CD4-positive, alpha-beta T cell treated with Interleukin-17A for 4 hours (primary cell): ENCODE results near the gene PAX8.
"Not testable (repeated sequence)": the region's sequence is repeated elsewhere in the genome, so short reads cannot be mapped to it uniquely, and the experiment has no call there.

Source experiments
- DNase-seq: peaks from one replicate; pipeline ENCODE4 v3.0.0-alpha.2; 2020; ENCODE audit warnings: mixed read lengths

The PAX8 gene

DNA sequence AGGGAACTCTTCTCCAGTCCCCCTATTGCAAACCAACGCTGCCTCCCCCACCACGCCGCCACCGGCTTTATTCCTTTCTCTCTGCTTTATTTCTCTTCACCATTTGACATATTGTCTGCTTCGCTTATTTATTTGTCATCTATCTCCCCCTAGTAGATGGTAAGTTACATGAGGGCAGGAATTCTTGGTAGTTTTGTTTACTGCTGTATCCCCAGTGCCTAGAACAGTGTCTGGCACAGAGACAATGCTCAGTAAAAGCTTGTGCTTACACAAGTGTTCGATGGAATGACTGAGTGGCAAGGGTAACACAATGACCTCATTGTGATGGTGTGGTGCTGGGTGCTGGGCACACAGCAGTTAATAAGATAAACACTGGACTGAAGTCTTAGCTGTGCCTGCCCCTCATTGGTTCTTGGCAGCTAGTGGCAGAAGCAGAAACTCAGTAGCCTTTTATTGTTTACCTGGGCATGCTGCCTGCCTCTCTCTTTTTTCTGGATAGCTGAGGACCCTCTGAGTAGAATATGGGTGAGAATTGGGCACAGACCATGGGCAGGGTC, 9.5 kb upstream of the PAX8 start:
- DNase-seq = not testable (repeated sequence)

DNA sequence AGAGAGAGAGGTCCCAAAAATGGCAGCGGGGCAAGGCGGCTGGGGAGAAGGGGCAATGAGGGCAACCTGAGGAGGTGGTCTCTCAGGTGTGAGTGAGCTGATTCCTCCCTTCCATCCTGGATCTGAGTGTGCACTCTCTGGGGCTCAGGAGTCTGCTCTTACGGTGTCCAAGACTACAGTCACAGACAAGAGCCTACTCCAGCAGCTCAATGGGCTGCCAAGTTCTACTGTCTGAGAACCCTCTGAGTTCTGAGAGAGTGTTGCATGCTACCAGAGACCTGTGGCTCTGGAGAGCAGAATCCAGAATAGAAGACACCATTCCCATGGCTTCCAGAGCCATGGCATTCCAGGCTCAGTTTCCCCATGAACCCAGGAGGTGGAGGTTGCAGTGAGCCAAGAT, 7.1 kb upstream of the PAX8 start:
- DNase-seq = no peak

DNA sequence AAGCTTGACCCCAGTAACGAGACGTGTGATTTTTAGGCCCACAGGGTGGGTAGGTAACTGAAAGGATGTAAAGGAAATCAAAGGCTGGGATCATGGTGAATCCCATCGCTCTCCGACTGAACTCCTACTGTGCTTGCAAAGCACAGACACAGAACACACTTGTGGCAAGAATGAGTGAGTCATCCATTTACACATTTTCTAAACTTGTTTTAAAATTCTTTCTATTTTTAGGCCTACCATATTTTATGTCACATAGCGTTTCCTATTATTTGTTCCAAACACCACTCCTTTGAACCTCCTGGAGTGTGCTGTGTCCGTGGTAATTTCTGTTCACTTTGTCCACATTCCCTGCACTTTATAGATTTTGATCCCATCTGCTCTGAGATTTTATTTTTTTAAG, 6.3 kb upstream of the PAX8 start:
- DNase-seq = not testable (repeated sequence)

DNA sequence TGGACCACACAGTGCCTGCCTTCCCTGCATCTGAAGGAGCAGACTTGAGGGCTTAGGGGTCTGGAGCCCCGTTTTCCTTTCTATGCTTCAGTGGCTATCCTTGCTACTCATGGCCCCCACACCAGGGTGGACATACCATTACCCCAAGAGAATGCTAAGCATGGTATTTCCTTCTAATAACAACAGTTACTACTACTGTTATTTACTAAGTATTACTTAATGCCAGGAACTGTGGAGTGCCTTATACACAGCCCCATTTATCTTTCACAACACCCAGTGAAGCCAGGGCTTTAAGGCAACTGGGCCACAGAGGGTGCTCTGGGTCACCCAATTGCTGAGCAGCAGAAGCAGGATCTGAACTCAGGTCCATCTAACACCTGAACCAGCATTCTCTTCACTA, 5.8 kb upstream of the PAX8 start:
- DNase-seq = no peak

DNA sequence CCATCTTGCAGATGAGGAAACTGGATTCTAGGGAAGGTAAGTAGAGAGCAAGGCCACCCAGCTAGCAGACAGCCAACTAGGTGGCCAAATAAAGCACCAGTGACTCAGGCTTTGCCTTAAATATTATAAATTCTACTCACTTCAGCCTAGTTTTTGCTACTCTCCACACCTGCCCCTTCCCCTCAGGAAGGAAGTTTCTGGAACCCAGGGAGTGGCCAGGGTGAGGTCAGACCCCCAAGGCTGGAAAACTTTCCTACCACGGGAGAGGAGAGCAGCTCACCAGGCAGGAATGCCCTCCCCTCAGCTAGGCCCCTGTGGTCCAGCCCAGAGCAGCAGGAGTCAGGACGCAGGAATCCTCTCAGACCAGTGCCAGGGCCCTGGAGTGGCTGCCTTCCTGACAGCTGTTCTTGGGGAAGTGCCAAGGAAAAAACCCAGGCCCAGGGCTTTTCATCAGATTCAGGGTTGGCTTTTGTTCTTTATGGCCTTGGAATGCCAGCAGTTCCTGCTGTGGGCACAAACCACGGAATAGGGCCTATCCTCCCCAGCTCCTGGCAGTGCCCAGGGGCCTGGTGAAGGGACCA, 5.1 kb upstream of the PAX8 start:
- DNase-seq = no peak

DNA sequence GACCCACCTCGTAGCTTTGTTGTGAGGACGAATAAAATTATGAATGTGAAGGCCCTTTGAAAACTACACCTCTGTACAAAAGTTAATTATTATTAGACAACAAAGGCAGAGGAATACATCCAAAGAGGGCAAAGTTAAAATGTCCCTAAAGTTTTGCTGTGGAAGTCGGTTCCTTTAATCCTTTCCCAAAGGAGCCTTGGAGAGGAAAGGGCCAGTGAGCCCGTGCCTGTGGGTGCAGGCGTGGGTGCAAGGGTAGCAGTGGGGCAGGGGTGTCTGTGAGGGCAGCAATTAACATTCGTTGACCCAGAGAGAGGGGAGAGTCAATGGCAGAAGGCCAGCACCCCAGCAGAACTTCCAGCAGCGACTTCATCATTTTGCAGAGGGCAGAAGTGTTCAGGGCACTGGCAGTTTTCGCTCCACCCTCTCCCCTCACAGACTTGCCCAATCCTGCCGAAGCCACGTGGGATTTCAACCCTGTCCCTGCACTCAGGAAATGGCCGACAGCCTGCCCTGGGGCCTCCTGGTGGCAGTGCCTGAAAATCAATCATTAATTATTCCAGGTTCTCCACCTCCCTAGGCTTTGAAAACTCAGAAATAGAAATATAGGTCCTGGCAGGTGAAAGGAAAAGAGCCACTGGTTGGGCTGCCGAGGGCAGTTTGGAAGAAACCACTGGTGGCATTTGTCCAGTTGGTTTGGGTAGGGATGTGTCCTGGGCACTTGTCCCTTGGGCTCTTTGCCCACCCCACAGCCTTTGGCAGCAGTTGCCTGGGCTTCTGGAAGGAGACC, 4.2 kb upstream of the PAX8 start:
- no peak for DNase-seq

DNA sequence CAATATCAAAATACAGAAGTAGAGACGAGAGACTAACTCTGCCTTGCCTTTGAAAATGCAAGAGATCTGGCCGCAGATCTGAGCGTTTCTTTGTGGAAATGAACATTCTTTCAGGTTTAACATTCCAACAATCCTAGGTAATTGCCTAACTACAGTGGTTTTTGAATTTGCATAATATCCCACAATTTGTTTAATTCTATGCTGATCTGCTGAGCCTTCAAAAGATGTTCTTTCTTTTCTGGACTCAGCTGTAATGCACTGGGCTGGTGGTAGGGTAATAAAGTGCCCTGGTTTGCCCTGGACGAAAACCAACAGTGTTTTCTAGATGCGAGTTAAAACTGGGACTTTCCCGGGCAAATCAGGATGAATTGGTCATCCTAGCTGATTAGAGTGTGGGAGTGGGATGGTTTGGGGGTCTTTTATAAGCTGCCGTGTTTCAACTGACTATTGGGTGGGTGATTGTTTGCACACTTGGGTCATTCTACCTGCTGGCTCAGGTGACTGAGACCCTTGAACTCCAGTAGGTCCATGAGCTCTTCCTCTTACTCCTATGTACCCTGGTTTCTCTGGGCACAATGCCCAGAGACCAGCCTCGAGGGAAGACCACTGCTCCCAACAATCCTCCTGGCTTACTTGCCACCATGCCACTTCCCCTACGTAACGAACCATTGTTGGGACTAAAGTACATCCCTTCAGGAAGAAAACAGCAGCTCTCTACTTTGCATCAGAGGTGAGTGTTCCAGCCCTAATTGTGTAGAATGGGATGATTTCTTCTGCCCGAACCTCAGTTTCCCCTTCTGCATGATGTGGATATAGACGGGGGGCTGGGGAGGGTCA, 3.4 kb upstream of the PAX8 start:
- DNase-seq = no peak

DNA sequence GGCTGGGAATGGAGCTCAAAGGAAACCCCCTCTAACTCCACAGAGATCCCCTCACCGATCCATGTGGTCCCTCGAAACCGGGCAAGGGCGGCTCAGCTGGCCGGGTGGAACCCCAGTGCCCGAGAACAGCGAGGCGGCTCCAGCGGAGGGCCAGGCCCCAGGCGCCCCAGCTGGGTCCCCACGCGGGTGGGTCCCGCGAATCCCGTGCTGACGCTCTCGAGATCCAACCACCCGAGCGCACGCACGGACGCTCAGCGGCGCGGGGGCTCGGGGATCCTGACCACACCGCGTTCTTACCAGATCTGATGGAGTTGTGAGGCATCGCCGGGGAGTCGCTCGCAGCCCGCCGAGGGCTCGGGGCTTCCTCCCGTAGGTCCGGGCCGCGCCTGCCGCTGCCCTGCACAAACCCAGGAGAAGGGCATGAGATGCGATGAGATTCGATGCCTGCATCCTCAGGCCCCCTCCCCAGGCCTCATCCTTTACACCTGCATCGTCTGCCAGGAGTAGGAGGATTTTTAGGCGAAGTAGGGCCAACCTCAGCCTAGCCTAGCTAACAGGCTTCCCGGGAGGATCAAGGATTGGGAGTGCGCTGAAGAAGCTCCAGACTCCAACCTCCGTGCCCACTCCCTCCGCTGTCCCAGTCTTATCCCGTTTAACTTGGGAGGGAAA, 514 bp downstream of the PAX8 start:
- DNase-seq = no peak

DNA sequence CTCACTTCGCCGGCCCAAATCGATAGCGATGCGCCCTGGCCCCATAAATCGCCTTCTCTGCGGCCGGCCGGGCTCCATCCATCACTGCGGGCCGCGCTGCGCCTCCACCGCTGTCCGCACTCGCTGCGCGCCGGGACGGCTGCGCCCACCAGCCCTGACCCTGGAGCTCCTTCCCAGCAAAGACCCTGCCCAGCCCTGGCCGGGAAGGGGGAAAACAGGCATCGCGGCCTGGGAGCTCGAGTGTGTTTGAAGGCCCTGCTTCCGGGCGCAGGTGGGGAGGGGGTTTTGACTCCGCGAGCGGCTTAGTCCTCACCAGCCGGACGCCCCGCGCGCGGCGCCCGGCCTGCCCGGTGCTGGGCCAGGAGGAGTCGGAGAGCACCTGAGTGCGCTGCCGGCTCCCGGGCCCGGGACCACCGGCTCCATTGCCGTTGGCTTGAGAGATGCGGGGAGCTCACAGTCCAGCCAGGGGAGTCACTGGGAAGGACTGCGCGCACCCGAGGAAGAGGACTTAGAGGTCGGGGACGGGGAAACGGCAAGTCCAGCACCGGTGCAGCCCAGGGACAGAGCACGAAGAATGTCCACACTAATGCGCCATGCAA, 1.1 kb downstream of the PAX8 start:
- no peak for DNase-seq

DNA sequence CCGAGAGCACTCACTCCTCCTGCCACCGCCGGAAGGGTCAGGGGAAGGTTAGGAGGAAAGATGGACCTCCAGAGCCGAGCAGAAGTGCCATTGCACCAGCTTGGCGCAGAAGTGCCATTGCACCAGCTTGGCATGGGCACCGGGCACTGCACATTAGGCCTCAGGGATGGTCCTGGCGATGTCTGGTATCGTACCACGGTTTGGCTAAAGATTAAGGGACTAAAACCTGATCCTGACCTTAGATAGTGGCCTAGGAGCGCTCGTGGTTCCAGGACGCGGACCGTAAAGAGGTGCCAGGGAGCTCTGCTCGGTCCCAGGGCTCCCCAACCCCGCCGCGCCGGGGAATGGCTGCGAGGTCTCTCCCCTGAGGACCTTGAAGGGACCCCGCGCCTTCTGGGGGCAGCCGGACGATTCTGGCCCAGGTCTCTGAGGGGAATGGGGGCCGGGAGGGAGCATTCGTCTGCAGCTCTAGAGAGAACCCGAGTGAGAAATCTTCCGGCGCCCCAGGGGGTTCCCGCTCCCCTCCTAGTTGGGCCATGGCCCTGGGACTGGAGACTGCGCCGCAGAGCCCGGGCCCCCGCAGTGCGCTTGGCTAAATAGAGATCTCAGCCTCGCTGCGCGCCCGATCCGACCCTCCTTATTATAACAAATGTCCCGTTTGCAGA, 1.8 kb downstream of the PAX8 start:
- DNase-seq = no peak

DNA sequence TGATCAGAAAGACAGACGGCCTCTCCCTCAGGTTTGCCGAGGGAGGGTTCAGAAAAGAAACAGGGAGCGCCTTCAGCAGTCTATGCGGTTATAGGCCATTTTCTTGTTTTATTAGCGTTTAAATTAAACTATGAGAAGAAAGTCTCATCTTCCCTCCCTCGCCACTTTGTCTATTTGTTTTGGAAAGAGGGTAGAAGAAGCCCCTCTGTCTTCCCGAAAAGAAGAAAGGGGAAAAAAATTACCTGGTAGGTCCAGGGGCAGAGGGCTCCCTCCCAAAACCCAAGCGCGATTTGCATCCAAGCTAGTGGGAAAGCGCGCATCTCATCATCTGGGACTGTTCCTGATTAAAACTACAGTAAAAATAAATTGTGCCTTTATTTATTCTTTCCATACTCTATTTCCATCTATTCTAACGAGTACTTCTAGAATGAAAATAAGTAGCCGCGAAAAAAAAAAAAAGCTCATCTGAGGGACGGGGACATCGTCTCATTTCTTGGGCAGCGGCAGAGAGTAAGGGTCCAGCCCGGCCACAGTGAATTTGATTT, 2.4 kb downstream of the PAX8 start:
- no peak for DNase-seq

DNA sequence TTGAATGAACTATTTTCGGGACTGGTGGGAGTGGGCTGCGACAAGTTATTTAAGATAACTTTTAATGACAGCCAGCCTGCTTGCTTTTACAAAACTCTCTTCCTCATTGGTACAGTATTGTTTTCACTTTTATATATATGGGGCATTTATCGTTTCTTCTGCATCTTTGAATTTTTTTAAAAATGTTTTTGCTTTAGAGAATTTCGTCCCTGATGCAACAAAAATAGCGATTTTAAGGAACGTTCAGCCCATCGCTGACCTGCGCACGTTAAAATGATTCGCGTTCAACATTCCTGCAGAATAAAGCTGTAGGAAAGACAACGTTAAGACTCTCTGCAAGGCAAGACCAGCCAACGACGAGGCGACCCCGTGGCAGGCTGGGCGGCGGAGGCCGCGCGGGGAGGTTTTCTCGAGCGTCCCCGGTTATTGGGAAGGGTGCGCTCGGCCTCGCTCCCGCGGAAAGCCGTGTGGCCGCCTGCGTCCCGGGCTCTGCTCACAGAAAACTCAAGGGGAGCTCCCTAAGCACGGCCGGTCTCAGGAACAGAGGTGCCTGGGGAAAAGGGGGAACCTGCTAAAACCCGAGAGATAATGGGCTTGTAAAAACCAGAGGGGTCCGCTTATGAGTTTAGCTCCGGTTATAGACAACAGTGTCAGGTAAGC, 3.0 kb downstream of the PAX8 start:
- no peak for DNase-seq

DNA sequence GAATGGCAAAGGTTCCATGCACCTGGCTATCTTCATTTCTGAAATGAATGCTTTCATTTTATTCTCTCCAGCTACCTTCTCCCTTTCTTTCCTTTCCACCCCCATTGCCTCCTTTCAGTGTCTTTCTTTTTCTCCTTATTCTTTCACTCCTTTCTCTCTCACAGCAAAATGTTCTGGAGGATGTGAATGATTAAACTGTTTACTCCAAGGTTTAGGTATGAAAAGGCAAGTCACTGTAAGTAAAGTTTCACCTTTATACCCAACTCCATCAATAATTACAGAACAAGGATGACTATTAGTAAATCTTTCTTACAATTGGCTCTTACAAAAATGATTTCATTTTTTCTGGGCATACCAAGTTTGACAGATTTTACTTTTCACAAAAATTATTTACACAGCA, 4.3 kb downstream of the PAX8 start:
- DNase-seq = no peak

DNA sequence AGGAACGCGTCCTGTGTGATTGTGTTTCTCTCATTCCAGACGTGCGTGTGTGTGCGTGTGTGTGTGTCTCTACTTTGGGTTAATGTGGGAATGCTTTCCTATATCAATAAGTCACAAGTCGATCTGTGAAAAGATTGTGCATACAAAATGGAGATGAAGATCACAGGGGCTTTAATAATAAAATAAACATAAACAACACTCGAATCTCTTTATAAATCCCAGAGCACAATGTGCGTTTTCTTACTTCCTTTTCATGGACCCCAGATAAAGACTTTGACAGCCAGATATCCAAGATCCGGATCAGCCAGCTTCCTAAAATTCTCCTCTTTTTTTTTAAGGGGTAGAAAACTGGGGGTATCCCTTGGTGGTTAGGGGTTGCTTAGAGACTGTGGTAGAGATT, 4.7 kb downstream of the PAX8 start:
- DNase-seq = no peak

DNA sequence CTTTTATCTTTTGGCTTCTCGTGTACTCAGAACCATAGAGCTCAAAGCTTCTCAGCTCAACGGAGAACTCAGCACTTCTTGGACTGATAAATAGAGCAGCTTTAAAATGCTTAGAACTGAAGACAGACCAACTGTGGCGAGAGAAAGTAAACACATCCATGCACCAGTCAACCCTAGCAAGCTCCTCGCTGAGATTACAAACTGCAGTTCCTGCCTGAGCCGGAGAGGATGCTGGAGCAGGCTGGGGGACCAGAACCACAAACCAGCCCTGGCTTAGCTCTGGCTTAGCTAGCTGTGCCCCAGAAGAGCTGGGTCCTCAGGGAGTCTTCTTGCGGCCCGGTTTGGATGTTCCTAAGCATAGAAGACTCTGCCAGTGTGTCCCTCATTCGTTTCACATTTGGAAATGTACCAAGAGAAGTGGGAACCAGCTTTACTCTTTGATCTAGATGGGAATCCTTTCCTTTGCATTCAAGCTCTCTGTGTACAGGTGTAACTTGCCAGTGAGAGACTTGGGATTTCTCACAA, 5.6 kb downstream of the PAX8 start:
- DNase-seq = peak; percentile 42

DNA sequence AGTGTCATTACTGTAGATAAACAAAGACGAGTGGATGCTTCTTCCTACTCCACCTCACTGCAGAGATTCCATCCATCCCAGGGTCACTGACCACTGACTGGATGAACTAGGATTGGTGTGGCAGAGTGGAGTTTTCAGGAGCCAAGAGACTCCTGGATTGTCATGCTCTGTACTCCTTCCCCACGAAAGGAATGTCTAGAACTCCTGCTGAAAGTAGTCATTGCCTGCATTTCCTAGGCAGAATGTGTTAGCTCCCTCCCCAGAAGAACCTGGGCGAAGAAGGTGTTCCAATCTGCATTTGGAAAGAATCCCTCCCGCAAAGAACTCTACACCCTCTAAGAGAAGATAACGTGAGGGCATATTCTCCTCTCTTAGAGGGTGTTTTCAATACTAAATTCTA, 6.2 kb downstream of the PAX8 start:
- DNase-seq = no peak

DNA sequence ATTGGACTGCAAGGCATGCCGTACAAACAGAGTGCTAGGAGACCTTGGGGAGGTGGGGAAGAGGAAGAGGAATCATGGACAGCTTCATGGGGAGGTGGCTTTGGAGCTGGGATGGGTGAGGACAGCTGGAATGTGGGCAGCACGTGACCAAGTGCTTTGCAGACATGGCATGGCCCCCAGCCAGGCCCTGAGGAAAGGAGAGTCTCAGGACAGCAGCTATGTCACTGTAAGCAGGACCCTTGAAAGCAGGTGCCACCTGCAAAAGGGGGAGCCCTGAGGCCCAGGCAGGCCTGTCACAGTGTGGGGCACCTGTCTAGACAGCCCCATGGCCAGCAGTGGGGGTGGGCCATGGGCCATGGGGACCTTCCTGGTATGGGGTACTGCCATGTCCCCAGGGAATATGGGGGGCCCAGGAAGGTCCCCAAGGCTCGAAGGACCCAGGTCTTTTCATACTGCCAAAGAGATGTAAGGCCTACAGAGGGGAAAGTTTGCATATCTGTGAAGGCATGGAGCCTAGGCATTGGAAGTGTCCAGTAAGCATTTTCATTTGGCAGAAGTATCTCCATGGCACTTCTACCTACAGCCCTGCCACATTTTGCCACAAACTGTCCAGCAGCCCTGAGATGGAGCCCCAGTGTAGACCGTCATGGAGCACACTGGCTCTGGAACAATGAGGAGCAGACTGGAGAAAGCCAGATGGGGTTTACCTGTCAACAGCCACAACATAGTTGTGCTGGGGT, 9.9 kb downstream of the PAX8 start:
- no peak for DNase-seq

DNA sequence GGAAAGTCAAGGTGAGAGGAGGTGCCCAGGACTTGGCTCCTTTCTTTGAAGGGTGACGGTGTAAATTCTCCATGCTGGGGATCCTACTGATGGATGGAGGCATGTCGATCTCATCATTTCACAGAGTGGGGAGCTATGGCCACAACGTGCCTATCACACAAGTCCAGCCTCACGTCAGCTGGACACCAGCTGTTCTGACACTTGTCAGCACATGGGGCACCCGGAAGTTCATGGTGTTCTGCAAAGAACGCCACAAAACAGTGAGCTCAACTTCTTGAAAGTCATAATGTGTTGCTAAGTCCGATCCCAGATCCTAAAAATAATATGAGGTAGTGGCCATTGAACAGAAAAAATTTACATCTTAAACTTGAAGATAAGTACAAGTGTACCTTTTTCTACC, 12.3 kb downstream of the PAX8 start:
- DNase-seq = no peak

DNA sequence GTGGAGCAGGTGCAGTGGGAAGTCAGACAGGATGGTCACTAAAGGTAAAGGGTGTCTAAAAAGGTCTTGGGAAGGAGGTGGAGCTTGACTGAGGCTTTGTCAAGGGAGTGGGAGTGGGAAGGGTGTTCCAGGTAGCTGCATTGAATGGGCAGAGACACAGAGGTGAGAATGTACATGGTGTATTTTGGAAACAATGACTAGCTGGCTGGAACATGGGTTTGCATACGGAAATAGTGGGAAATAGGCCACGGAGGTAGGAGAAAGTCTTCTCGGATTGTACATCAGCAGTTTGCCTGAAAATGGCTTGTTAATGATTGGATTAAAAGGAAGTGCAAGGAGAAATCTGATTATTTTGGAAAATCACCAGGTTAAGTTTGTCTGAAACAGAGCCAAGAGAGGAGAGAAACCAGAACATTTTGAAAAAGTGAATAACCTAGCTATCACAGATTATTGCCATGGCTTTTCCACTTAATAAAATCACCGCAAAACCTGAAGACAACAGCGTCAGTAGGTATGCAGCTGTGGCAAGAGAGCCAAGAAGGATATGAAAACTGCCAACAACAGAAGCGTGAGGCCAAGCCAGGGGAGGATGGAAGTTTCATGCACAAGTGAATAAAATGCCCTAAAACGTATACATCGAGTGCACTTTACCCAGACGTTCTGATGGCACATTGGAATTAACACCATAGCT, 13.9 kb downstream of the PAX8 start:
- DNase-seq = no peak

DNA sequence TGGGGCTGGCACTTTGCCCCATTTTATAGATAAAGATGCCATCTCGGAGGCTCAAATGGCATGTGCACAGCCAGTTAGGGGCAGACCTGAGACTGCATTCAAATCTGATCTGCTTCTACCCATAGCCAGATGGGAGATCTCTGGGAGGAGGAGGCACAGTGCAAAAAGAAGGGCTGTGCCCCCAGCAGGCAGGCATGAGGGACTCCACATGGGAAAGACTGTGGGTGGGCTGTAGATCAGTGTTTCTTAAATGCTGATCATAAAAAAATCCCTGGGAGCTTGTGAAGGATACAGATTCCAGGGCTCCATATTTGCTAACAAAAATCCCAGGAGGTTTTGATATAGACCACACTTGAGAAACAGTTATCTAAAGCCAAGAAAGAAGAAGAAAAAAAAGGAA, 15.2 kb downstream of the PAX8 start:
- DNase-seq = no peak
